Measurements from ENCODE around the gene EPB41. TPM values are rescaled to one million over a fixed set of nuclear protein-coding genes. Genes with fewer than 3 reads are reported as not detected.

Gene EPB41
- total and polyA plus RNA-seq, 9 of the 15 experiments (the other 6 are each of a cell fraction or from before 2014, with no cell fraction given) = 3.7 to 213 (median 141) TPM

GRCh38 chr1:29017235-29017634 lies 102.9 kb downstream of the EPB41 start (continued):
- TF ChIP-seq UBTF (IDR thresholded peaks at IDR 0.05; ENCODE audit: borderline replicate concordance in 1 of 2, low read depth in 2 of 2, low read length in 2 of 2) = no peak
- no peak for TF ChIP-seq TAF15 (IDR thresholded peaks at IDR 0.05; ENCODE audit: low read depth, low read length)
- no peak for TF ChIP-seq ZNF282 (CRISPR knock-in tag; IDR thresholded peaks at IDR 0.05)
- TF ChIP-seq IRF2 (CRISPR knock-in tag; IDR thresholded peaks at IDR 0.05) = no peak
- TF ChIP-seq, protein P1, sequence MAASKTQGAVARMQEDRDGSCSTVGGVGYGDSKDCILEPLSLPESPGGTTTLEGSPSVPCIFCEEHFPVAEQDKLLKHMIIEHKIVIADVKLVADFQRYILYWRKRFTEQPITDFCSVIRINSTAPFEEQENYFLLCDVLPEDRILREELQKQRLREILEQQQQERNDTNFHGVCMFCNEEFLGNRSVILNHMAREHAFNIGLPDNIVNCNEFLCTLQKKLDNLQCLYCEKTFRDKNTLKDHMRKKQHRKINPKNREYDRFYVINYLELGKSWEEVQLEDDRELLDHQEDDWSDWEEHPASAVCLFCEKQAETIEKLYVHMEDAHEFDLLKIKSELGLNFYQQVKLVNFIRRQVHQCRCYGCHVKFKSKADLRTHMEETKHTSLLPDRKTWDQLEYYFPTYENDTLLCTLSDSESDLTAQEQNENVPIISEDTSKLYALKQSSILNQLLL (CRISPR knock-in tag; IDR thresholded peaks at IDR 0.05; ENCODE audit: borderline replicate concordance) = no peak
- TF ChIP-seq, protein P2, sequence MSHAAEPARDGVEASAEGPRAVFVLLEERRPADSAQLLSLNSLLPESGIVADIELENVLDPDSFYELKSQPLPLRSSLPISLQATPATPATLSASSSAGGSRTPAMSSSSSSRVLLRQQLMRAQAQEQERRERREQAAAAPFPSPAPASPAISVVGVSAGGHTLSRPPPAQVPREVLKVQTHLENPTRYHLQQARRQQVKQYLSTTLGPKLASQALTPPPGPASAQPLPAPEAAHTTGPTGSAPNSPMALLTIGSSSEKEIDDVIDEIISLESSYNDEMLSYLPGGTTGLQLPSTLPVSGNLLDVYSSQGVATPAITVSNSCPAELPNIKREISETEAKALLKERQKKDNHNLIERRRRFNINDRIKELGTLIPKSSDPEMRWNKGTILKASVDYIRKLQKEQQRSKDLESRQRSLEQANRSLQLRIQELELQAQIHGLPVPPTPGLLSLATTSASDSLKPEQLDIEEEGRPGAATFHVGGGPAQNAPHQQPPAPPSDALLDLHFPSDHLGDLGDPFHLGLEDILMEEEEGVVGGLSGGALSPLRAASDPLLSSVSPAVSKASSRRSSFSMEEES (CRISPR knock-in tag; IDR thresholded peaks at IDR 0.05) = no peak
- TF ChIP-seq ZNF551 (CRISPR knock-in tag; IDR thresholded peaks at IDR 0.05) = no peak
- no peak for TF ChIP-seq RCOR1 (IDR thresholded peaks at IDR 0.05; ENCODE audit: borderline replicate concordance in 1 of 2, low read depth in 2 of 2, low read length in 2 of 2)
- TF ChIP-seq, protein P3, sequence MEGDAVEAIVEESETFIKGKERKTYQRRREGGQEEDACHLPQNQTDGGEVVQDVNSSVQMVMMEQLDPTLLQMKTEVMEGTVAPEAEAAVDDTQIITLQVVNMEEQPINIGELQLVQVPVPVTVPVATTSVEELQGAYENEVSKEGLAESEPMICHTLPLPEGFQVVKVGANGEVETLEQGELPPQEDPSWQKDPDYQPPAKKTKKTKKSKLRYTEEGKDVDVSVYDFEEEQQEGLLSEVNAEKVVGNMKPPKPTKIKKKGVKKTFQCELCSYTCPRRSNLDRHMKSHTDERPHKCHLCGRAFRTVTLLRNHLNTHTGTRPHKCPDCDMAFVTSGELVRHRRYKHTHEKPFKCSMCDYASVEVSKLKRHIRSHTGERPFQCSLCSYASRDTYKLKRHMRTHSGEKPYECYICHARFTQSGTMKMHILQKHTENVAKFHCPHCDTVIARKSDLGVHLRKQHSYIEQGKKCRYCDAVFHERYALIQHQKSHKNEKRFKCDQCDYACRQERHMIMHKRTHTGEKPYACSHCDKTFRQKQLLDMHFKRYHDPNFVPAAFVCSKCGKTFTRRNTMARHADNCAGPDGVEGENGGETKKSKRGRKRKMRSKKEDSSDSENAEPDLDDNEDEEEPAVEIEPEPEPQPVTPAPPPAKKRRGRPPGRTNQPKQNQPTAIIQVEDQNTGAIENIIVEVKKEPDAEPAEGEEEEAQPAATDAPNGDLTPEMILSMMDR (IDR thresholded peaks at IDR 0.05 in 2 of 3, conservative IDR thresholded peaks at IDR 0.05 in 1 of 3; ENCODE audit: insufficient read depth in 2 of 3, low read depth in 1 of 3, low read length in 3 of 3) = no peak
